Uterus (tissue), 2 donors: ENCODE data around the gene P2RY12.

ENCODE experiments used
- POLR2A ChIP-seq, 2 donors: fragments of 450-650 bp; IDR thresholded peaks; one replicate each; pipeline ENCODE4 v1.6.1; 2016; ENCODE audit warnings: antibody characterized with exemption in 2 of 2, mild to moderate bottlenecking in 1 of 2, moderate library complexity in 1 of 2
- TF ChIP-seq, protein P1 (sequence below), 4 experiments: fragments of 200-600 bp in 2 of 4; fragments of 450-650 bp in 2 of 4; sonication (generic) in 2 of 4; IDR thresholded peaks; one replicate each; pipeline ENCODE4 v1.5.1; 2016 to 2019; ENCODE audit warnings: antibody characterized with exemption in 4 of 4, mild to moderate bottlenecking in 2 of 4, moderate library complexity in 1 of 4

DNA sequence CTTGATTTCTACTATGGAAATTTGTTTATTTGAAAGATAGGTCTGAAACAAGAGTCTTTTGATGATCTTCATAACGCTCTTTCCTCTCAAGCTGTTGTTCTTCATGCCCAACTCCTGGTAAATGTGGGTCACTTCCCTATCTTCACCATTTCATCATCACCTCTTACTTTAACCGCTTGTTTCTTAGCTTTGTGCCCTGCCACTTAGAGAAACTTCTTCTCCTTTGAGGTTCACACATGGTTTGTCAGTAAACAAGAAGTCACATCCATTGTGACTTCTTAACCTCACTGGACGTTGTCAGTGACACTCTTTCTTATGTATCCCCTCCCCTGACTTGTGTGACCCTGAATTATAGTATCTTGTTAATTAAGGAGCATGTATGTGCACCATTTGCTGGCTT, 38.3 kb downstream of the P2RY12 start:
- TF ChIP-seq, protein P1, sequence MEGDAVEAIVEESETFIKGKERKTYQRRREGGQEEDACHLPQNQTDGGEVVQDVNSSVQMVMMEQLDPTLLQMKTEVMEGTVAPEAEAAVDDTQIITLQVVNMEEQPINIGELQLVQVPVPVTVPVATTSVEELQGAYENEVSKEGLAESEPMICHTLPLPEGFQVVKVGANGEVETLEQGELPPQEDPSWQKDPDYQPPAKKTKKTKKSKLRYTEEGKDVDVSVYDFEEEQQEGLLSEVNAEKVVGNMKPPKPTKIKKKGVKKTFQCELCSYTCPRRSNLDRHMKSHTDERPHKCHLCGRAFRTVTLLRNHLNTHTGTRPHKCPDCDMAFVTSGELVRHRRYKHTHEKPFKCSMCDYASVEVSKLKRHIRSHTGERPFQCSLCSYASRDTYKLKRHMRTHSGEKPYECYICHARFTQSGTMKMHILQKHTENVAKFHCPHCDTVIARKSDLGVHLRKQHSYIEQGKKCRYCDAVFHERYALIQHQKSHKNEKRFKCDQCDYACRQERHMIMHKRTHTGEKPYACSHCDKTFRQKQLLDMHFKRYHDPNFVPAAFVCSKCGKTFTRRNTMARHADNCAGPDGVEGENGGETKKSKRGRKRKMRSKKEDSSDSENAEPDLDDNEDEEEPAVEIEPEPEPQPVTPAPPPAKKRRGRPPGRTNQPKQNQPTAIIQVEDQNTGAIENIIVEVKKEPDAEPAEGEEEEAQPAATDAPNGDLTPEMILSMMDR (IDR thresholded peaks at IDR 0.05), result no peak
- TF ChIP-seq POLR2A (IDR thresholded peaks at IDR 0.05), result no peak
